ENCODE data around the gene DRG1.
"Not testable (repeated sequence)": the region's sequence is repeated elsewhere in the genome, so short reads cannot be mapped to it uniquely, and the experiment has no call there.

Gene DRG1

GRCh38 chr22:31394326-31394725, 5.1 kb upstream of the DRG1 start:
- no peak overlapping the region for H3K23ac ChIP-seq (ENCODE audit: low read length)
- no peaks in the 10 kb centered on the region for H3K36me3 ChIP-seq (ENCODE audit: control insufficient read depth in 1 of 2, insufficient read depth in 2 of 2, low read length in 2 of 2)
- H3K4me3 ChIP-seq (ENCODE audit: low read depth, low read length): no peak overlapping the region
- H2BK12ac ChIP-seq (ENCODE audit: low read length): no peak overlapping the region
- no peaks in the 10 kb centered on the region for H3K4me1 ChIP-seq (ENCODE audit: control insufficient read depth in 1 of 2, insufficient read depth in 2 of 2, low read length in 2 of 2)
- no peak overlapping the region for H2BK120ac ChIP-seq (ENCODE audit: insufficient read depth, low read length, poor library complexity)
- H3K4ac ChIP-seq (ENCODE audit: low read depth, low read length): no peak overlapping the region
- no peak overlapping the region for H3K14ac ChIP-seq (ENCODE audit: low read length)
- H2AK5ac ChIP-seq (ENCODE audit: low read length): no peak overlapping the region
- no peak for DNase-seq
- peaks cover 3% of the 10 kb centered on the region for H3K79me1 ChIP-seq (ENCODE audit: low read length)
- H4K12ac ChIP-seq (ENCODE audit: low read depth, low read length): no peak overlapping the region
- WGBS (ENCODE audit: extremely low coverage, insufficient coverage, insufficient read length): no CpG with 5 or more reads among the region's 3 CpGs
- H3K9ac ChIP-seq (ENCODE audit: low read length): no peak overlapping the region
- no peak overlapping the region for H3K27ac ChIP-seq (ENCODE audit: low read depth, low read length)
- H3K9me3 ChIP-seq (ENCODE audit: insufficient read depth, low read depth, low read length): peaks cover 2% of the 10 kb centered on the region
- no peak overlapping the region for H3K18ac ChIP-seq (ENCODE audit: low read length)
- no peak overlapping the region for H2AFZ ChIP-seq (ENCODE audit: insufficient read depth, low read length, poor library complexity)
- H2BK5ac ChIP-seq (ENCODE audit: low read depth, low read length, poor library complexity): no peak overlapping the region
- H4K8ac ChIP-seq (ENCODE audit: low read depth, low read length): no peak overlapping the region
- H4K91ac ChIP-seq (ENCODE audit: low read depth, low read length): no peak overlapping the region
- H3K79me2 ChIP-seq (ENCODE audit: control insufficient read depth, insufficient read depth, low read length, poor library complexity): peaks cover 3% of the 10 kb centered on the region
- H3K4me2 ChIP-seq (ENCODE audit: low read length): no peak overlapping the region
- H3K27me3 ChIP-seq (ENCODE audit: insufficient read depth, low read length): no peaks in the 10 kb centered on the region

GRCh38 chr22:31398231-31398630, 1.2 kb upstream of the DRG1 start:
- DNase-seq: no peak
- H3K27me3 ChIP-seq (ENCODE audit: insufficient read depth, low read length): no peaks in the 10 kb centered on the region
- no peak overlapping the region for H2BK5ac ChIP-seq (ENCODE audit: low read depth, low read length, poor library complexity)
- peak overlapping the region; percentile 44 for H4K12ac ChIP-seq (ENCODE audit: low read depth, low read length)
- H3K79me1 ChIP-seq (ENCODE audit: low read length): peaks cover 8% of the 10 kb centered on the region
- no peak overlapping the region for H4K91ac ChIP-seq (ENCODE audit: low read depth, low read length)
- H3K9me3 ChIP-seq (ENCODE audit: insufficient read depth, low read depth, low read length): peaks cover 2% of the 10 kb centered on the region
- peaks cover 2% of the 10 kb centered on the region in 2 experiments for H3K4me1 ChIP-seq (ENCODE audit: control insufficient read depth in 1 of 2, insufficient read depth in 2 of 2, low read length in 2 of 2)
- peaks cover 6 to 8% of the 10 kb centered on the region in 2 experiments for H3K36me3 ChIP-seq (ENCODE audit: control insufficient read depth in 1 of 2, insufficient read depth in 2 of 2, low read length in 2 of 2)
- H3K79me2 ChIP-seq (ENCODE audit: control insufficient read depth, insufficient read depth, low read length, poor library complexity): peaks cover 10% of the 10 kb centered on the region
- no peak overlapping the region for H3K4ac ChIP-seq (ENCODE audit: low read depth, low read length)
- no peak overlapping the region for H4K8ac ChIP-seq (ENCODE audit: low read depth, low read length)
- H2BK120ac ChIP-seq (ENCODE audit: insufficient read depth, low read length, poor library complexity): no peak overlapping the region
- H2AK5ac ChIP-seq (ENCODE audit: low read length): no peak overlapping the region
- no peak overlapping the region for H3K27ac ChIP-seq (ENCODE audit: low read depth, low read length)
- WGBS (ENCODE audit: extremely low coverage, insufficient coverage, insufficient read length): no CpG with 5 or more reads among the region's 5 CpGs
- H3K14ac ChIP-seq (ENCODE audit: low read length): no peak overlapping the region
- no peak overlapping the region for H3K9ac ChIP-seq (ENCODE audit: low read length)
- no peak overlapping the region for H2BK12ac ChIP-seq (ENCODE audit: low read length)
- no peak overlapping the region for H3K4me3 ChIP-seq (ENCODE audit: low read depth, low read length)
- H3K18ac ChIP-seq (ENCODE audit: low read length): no peak overlapping the region
- H2AFZ ChIP-seq (ENCODE audit: insufficient read depth, low read length, poor library complexity): no peak overlapping the region
- no peak overlapping the region for H3K4me2 ChIP-seq (ENCODE audit: low read length)
- no peak overlapping the region for H3K23ac ChIP-seq (ENCODE audit: low read length)

GRCh38 chr22:31400023-31400397, 606 bp downstream of the DRG1 start:
- Histone ChIP-seq H3K14ac (ENCODE audit: low read length) (peak overlapping the region; percentile 42), H3K9me3 (ENCODE audit: insufficient read depth, low read depth, low read length) (no peaks in the 10 kb centered on the region), H2BK120ac (ENCODE audit: insufficient read depth, low read length, poor library complexity) (peak overlapping the region; percentile 24), H4K8ac (ENCODE audit: low read depth, low read length) (peak overlapping the region; percentile 24), H2AFZ (ENCODE audit: insufficient read depth, low read length, poor library complexity) (no peak overlapping the region), H3K27ac (ENCODE audit: low read depth, low read length) (no peak overlapping the region), H3K79me2 (ENCODE audit: control insufficient read depth, insufficient read depth, low read length, poor library complexity) (peaks cover 10% of the 10 kb centered on the region), H3K4me3 (ENCODE audit: low read depth, low read length) (peak overlapping the region; percentile 96), H3K4ac (ENCODE audit: low read depth, low read length) (peak overlapping the region; percentile 24), H3K79me1 (ENCODE audit: low read length) (peaks cover 8% of the 10 kb centered on the region), H2BK5ac (ENCODE audit: low read depth, low read length, poor library complexity) (peak overlapping the region; percentile 1), H3K36me3 (ENCODE audit: control insufficient read depth in 1 of 2, insufficient read depth in 2 of 2, low read length in 2 of 2) (peaks cover 15 to 19% of the 10 kb centered on the region in 2 experiments), H3K4me1 (ENCODE audit: control insufficient read depth in 1 of 2, insufficient read depth in 2 of 2, low read length in 2 of 2) (peaks cover 2% of the 10 kb centered on the region in 2 experiments), H3K27me3 (ENCODE audit: insufficient read depth, low read length) (no peaks in the 10 kb centered on the region), H4K91ac (ENCODE audit: low read depth, low read length) (peak overlapping the region; percentile 68), H2AK5ac (ENCODE audit: low read length) (peak overlapping the region; percentile 6), H2BK12ac (ENCODE audit: low read length) (no peak overlapping the region), H3K18ac (ENCODE audit: low read length) (peak overlapping the region; percentile 31), H3K23ac (ENCODE audit: low read length) (peak overlapping the region; percentile 40), H3K4me2 (ENCODE audit: low read length) (peak overlapping the region; percentile 90), H4K12ac (ENCODE audit: low read depth, low read length) (peak overlapping the region; percentile 14), H3K9ac (ENCODE audit: low read length) (peak overlapping the region; percentile 100)
- DNase-seq: no peak
- no CpG with 5 or more reads among the region's 11 CpGs for WGBS (ENCODE audit: extremely low coverage, insufficient coverage, insufficient read length)

- not testable (repeated sequence) for H2AK5ac ChIP-seq (ENCODE audit: low read length); H2BK12ac ChIP-seq (ENCODE audit: low read length); H3K18ac ChIP-seq (ENCODE audit: low read length); H4K91ac ChIP-seq (ENCODE audit: low read depth, low read length); H2BK5ac ChIP-seq (ENCODE audit: low read depth, low read length, poor library complexity); H3K27ac ChIP-seq (ENCODE audit: low read depth, low read length); H3K4me3 ChIP-seq (ENCODE audit: low read depth, low read length); H3K4me2 ChIP-seq (ENCODE audit: low read length); H3K27me3 ChIP-seq (ENCODE audit: insufficient read depth, low read length); H3K79me1 ChIP-seq (ENCODE audit: low read length); H3K14ac ChIP-seq (ENCODE audit: low read length); H2AFZ ChIP-seq (ENCODE audit: insufficient read depth, low read length, poor library complexity); H4K12ac ChIP-seq (ENCODE audit: low read depth, low read length); H4K8ac ChIP-seq (ENCODE audit: low read depth, low read length); H3K23ac ChIP-seq (ENCODE audit: low read length); H3K4ac ChIP-seq (ENCODE audit: low read depth, low read length); H2BK120ac ChIP-seq (ENCODE audit: insufficient read depth, low read length, poor library complexity); H3K9me3 ChIP-seq (ENCODE audit: insufficient read depth, low read depth, low read length); H3K9ac ChIP-seq (ENCODE audit: low read length); H3K4me1 ChIP-seq (ENCODE audit: control insufficient read depth in 1 of 2, insufficient read depth in 2 of 2, low read length in 2 of 2); DNase-seq
- peaks cover 10% of the 10 kb centered on the region for H3K79me2 ChIP-seq (ENCODE audit: control insufficient read depth, insufficient read depth, low read length, poor library complexity)
- no CpG with 5 or more reads among the region's 2 CpGs for WGBS (ENCODE audit: extremely low coverage, insufficient coverage, insufficient read length)
- peaks cover 28 to 30% of the 10 kb centered on the region in 2 experiments for H3K36me3 ChIP-seq (ENCODE audit: control insufficient read depth in 1 of 2, insufficient read depth in 2 of 2, low read length in 2 of 2)
These were observed 2.9 kb downstream of the DRG1 start for GRCh38 chr22:31402350-31402749.

All from trophoblast cell (in vitro differentiated cells and primary cell).